Measurements from ENCODE around the gene YKT6. TPM values are rescaled to one million over a fixed set of nuclear protein-coding genes. Genes with fewer than 3 reads are reported as not detected.

The YKT6 gene
- total and polyA plus RNA-seq, 2 donors (not counting 3 experiments of a cell fraction or from before 2014, with no cell fraction given), result 117 to 120 TPM

GRCh38 chr7:44258865-44259546, 58.2 kb downstream of the YKT6 start:
- FAIRE-seq, result no peak
- no peaks in the 10 kb centered on the region for H3K9me1 ChIP-seq (replicated peaks; ENCODE audit: control insufficient read depth, extremely low read depth, insufficient read depth, low read length)
- TF ChIP-seq MAX (IDR thresholded peaks at IDR 0.05; ENCODE audit: insufficient read depth, insufficient read length) (no peak), EZH2 (IDR thresholded peaks at IDR 0.05; ENCODE audit: borderline replicate concordance, low read depth, low read length, severe bottlenecking) (no peak), POLR2AphosphoS5 (IDR thresholded peaks at IDR 0.05; ENCODE audit: insufficient read depth, low read depth, low read length) (no peak), GATA2 (IDR thresholded peaks at IDR 0.05; ENCODE audit: insufficient read depth, insufficient read length, low read depth, low read length) (no peak), POLR2A (IDR thresholded peaks at IDR 0.05; ENCODE audit: low read depth, low read length) (no peak), MYC (IDR thresholded peaks at IDR 0.05; ENCODE audit: low read depth, low read length) (no peak), FOS (IDR thresholded peaks at IDR 0.05; ENCODE audit: borderline replicate concordance, insufficient read depth, low read length) (no peak), JUN (IDR thresholded peaks at IDR 0.05; ENCODE audit: borderline replicate concordance, insufficient read depth, insufficient read length, low read depth) (no peak), CTCF (IDR thresholded peaks at IDR 0.05; ENCODE audit: extremely low read depth in 1 of 2, insufficient read depth in 1 of 2, low read depth in 1 of 2, low read length in 2 of 2) (no peak)
- H3K9ac ChIP-seq (replicated peaks; ENCODE audit: extremely low read depth, insufficient read depth, low read length), result peak overlapping the region; percentile 17
- dilution Hi-C loops (cut with MboI; ENCODE audit: extremely low pct_ligation_motif_present, low sequenced_read_pairs) (no loop called here), intact Hi-C loops (cut with micrococcal nuclease) (loop anchor here (1.0 to 5.0 kb wide), 6 partner anchors 32 to 313 kb away; partner anchors contain the start of gene DDX56)
- DNase-seq (ENCODE audit: low read depth, low spot score), result no peak
- CTCF ChIA-PET, result interaction anchor here (0.8 to 3.4 kb wide), 10 partner anchors 11 to 306 kb away, joined by 3 to 27 read pairs (median 5); no protein-coding TSS in a partner anchor
- no peaks in the 10 kb centered on the region for H4K20me1 ChIP-seq (replicated peaks; ENCODE audit: control insufficient read depth, extremely low read depth, insufficient read depth, low read length)
- POLR2A ChIA-PET, result interaction anchor here (0.7 kb wide), 1 partner anchor 8 kb away, joined by 6 read pairs; no protein-coding TSS in a partner anchor
- TSS peak; percentile 68 for BruUV-seq (replicated peaks)
- H3K9me3 ChIP-seq (replicated peaks; ENCODE audit: control insufficient read depth, insufficient read depth, low read length), result no peaks in the 10 kb centered on the region
- H3K27ac ChIP-seq (ENCODE audit: insufficient read depth, low read depth, low read length), result peak overlapping the region; percentile 86
- H2AFZ ChIP-seq (ENCODE audit: low read depth, low read length), result no peak overlapping the region
- peaks cover 0 to under 1% of the 10 kb centered on the region in 2 experiments for H3K27me3 ChIP-seq (ENCODE audit: control insufficient read depth in 2 of 2, insufficient read depth in 2 of 2, low read length in 2 of 2)
- H3K36me3 ChIP-seq (ENCODE audit: control insufficient read depth in 2 of 2, extremely low read depth in 1 of 2, insufficient read depth in 2 of 2, low read length in 2 of 2), result no peaks in the 10 kb centered on the region
- H3K4me3 ChIP-seq (replicated peaks in 1 of 3; ENCODE audit: insufficient read depth in 1 of 3, low read depth in 1 of 3, low read length in 3 of 3), result no peak overlapping the region
- H3K79me2 ChIP-seq (ENCODE audit: control insufficient read depth, insufficient read depth, low read length), result no peaks in the 10 kb centered on the region
- H3K4me2 ChIP-seq (ENCODE audit: insufficient read depth, low read length), result no peak overlapping the region
- H3K4me1 ChIP-seq (ENCODE audit: control insufficient read depth, extremely low read depth, insufficient read depth, low read length), result peaks cover 29% of the 10 kb centered on the region

Data from endothelial cell of umbilical vein (primary cell).